ENCODE measurements around the gene CAMKK1. TPM values are rescaled to one million over a fixed set of nuclear protein-coding genes. Genes with fewer than 3 reads are reported as not detected.

The CAMKK1 gene
- total and polyA plus RNA-seq, 2 of the 4 experiments (the other 2 are of a cell fraction) = 4.1 to 8.2 TPM

DNA sequence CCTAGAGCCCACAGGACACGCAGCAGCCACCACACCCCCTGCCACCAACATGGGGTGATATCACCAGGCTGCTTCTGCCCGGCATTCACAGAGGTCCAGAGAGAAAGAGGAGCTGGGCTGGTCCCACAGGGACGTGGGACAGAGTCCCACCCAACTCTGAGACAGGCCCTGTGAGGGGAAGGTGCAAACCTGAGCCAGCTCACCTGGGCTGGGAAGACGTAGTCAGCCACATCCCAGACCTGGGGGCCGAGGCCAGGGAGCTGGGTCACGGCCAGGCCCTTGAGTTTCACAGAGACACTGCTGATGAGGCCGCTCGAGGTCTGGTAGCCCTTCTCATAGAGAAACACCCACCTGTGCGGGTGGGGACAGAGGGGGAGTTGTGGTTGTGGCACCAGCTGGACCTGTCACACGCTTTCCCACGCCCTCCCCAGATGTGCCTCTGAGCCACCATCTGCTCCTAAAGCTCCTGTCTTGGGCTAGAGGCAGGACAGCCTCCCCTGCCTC, 12.2 kb upstream of the CAMKK1 start:
- no peak overlapping the region for H3K9ac ChIP-seq (ENCODE audit: low read depth, low read length)
- H4K8ac ChIP-seq (ENCODE audit: low read depth in 2 of 2, low read length in 2 of 2) = no peak overlapping the region
- DNase-seq (no peak), ATAC-seq (ENCODE audit: low read depth) (no peak)
- no peak overlapping the region for H3K4ac ChIP-seq (ENCODE audit: low read depth, low read length)
- no peak overlapping the region for H3K23ac ChIP-seq (ENCODE audit: low read depth, low read length)
- ChIA-PET POLR2A (ENCODE audit: unreplicated experiment) (no interaction called here), CTCF (interaction anchor here (0.7 to 2.3 kb wide), 3 partner anchors 9 to 168 kb away, joined by 4 to 9 read pairs (median 6); no protein-coding TSS in a partner anchor)
- BruUV-seq (replicated peaks) = no TSS peak
- dilution Hi-C loops (cut with HindIII; ENCODE audit: low sequenced_read_pairs, unreplicated experiment) (no loop called here), intact Hi-C loops (cut with micrococcal nuclease) (no loop called here), in situ Hi-C loops (cut with MboI; ENCODE audit: low sequenced_read_pairs) (no loop called here)
- H2AK9ac ChIP-seq (replicated peaks; ENCODE audit: low read depth, low read length, poor library complexity) = no peak overlapping the region
- no peaks in the 10 kb centered on the region for H3K36me3 ChIP-seq (ENCODE audit: control insufficient read depth, insufficient read depth, low read length)
- H3K18ac ChIP-seq (ENCODE audit: low read depth, low read length) = no peak overlapping the region
- peaks cover 2% of the 10 kb centered on the region; the same call in 1 of the 2 replicates for H3K27me3 ChIP-seq (ENCODE audit: control insufficient read depth, insufficient read depth, low read length)
- no peak overlapping the region for H2BK15ac ChIP-seq (ENCODE audit: low read depth, low read length)
- H2BK5ac ChIP-seq (ENCODE audit: low read depth, low read length, poor library complexity, severe bottlenecking) = no peak overlapping the region
- no peak overlapping the region for H2AFZ ChIP-seq (replicated peaks; ENCODE audit: low read length, poor library complexity)
- 67% methylated on average over 2 of the region's 11 CpGs; no CpG with 5 or more reads in 1 of the 2 experiments for WGBS, 2 experiments (ENCODE audit: extremely low coverage in 2 of 2, insufficient read length in 1 of 2)
- 0 out of 2 replicates have a peak, but pooled peaks cover 4% of the 10 kb centered on the region for H4K20me1 ChIP-seq (ENCODE audit: insufficient read depth, low read length)
- no peaks in the 10 kb centered on the region for H3K4me1 ChIP-seq (ENCODE audit: control insufficient read depth, insufficient read depth, low read length)
- no peak overlapping the region for H3K14ac ChIP-seq (replicated peaks; ENCODE audit: low read depth, low read length)
- H3K4me2 ChIP-seq (ENCODE audit: low read depth, low read length) = no peak overlapping the region
- TF ChIP-seq, protein P1, sequence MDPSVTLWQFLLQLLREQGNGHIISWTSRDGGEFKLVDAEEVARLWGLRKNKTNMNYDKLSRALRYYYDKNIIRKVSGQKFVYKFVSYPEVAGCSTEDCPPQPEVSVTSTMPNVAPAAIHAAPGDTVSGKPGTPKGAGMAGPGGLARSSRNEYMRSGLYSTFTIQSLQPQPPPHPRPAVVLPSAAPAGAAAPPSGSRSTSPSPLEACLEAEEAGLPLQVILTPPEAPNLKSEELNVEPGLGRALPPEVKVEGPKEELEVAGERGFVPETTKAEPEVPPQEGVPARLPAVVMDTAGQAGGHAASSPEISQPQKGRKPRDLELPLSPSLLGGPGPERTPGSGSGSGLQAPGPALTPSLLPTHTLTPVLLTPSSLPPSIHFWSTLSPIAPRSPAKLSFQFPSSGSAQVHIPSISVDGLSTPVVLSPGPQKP (IDR thresholded peaks at IDR 0.05; ENCODE audit: borderline replicate concordance, low read depth, low read length) = no peak
- no peak for TF ChIP-seq BHLHE40 (IDR thresholded peaks at IDR 0.05; ENCODE audit: low read depth, low read length)
- no peak for TF ChIP-seq FOS (IDR thresholded peaks at IDR 0.05; ENCODE audit: low read depth, low read length)
- TF ChIP-seq SMC3 (IDR thresholded peaks at IDR 0.05; ENCODE audit: low read depth, low read length) = no peak
- TF ChIP-seq, protein P2, sequence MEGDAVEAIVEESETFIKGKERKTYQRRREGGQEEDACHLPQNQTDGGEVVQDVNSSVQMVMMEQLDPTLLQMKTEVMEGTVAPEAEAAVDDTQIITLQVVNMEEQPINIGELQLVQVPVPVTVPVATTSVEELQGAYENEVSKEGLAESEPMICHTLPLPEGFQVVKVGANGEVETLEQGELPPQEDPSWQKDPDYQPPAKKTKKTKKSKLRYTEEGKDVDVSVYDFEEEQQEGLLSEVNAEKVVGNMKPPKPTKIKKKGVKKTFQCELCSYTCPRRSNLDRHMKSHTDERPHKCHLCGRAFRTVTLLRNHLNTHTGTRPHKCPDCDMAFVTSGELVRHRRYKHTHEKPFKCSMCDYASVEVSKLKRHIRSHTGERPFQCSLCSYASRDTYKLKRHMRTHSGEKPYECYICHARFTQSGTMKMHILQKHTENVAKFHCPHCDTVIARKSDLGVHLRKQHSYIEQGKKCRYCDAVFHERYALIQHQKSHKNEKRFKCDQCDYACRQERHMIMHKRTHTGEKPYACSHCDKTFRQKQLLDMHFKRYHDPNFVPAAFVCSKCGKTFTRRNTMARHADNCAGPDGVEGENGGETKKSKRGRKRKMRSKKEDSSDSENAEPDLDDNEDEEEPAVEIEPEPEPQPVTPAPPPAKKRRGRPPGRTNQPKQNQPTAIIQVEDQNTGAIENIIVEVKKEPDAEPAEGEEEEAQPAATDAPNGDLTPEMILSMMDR (conservative IDR thresholded peaks at IDR 0.05; ENCODE audit: low read depth, low read length) = no peak
- TF ChIP-seq NFE2L2 (IDR thresholded peaks at IDR 0.05; ENCODE audit: low read depth, low read length) = no peak
- H3K4me3 ChIP-seq (ENCODE audit: insufficient read depth, low read depth, low read length) = no peak overlapping the region
- no peak overlapping the region for H4K5ac ChIP-seq (ENCODE audit: low read depth, low read length)
- H3K9me3 ChIP-seq (ENCODE audit: control insufficient read depth, insufficient read depth, low read length) = no peaks in the 10 kb centered on the region
- H3K56ac ChIP-seq (ENCODE audit: extremely low read depth, insufficient read depth, low read length) = no peak overlapping the region
- no peak overlapping the region for H4K91ac ChIP-seq (ENCODE audit: insufficient read depth, low read depth, low read length)
- no peak overlapping the region for H3K27ac ChIP-seq (ENCODE audit: insufficient read depth, low read length)
- no peaks in the 10 kb centered on the region for H3K79me1 ChIP-seq (ENCODE audit: low read depth in 1 of 2, low read length in 2 of 2)
- H2AK5ac ChIP-seq (ENCODE audit: low read depth, low read length) = no peak overlapping the region
- H2BK120ac ChIP-seq (ENCODE audit: low read depth, low read length) = no peak overlapping the region
- H2BK20ac ChIP-seq (ENCODE audit: low read depth, low read length) = no peak overlapping the region
- H3K9me1 ChIP-seq (ENCODE audit: insufficient read depth, low read length) = no peaks in the 10 kb centered on the region
